ENCODE data around the gene AHDC1.

DNA sequence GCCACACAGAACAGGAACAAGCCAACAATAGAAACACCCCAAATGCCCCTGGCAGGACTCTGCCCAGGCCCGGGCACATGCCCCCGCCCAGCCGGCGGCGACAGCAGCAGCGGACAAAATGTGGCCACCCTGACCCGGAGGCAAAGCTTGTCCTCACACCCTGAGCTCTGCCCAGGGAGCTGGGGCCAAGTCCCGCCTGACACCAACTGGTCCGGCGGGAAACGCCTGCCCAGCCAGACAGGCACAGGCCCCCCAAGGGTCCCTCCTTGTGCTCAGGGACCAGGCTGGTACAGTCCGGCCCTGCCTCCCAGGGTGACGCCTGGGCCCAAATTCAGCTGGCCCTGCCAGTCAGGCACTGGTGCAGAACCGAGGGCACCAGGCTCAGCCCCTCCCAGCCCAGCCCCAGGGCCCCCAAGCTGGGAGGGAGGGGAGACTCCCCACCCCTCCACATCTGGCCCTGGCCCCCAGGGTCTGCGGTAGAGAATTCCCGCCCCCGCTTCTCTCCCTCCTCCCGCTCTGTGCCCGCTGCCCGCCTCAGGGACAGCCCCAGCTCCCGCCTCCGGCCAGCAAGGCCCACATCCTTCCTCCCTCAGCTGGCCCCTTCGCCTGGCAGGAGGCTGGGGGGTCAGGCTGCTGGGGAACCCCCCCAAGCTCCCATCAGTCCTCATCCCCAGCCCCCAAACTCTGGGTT lies 2.0 kb downstream of the AHDC1 start:
- TF ChIP-seq TAF1 (IDR thresholded peaks at IDR 0.05; ENCODE audit: low read depth) (peak; percentile 20; the same call in 1 of the 2 replicates), NFIC (IDR thresholded peaks at IDR 0.05) (peak; percentile 54), EP300 (IDR thresholded peaks at IDR 0.05; ENCODE audit: borderline replicate concordance) (peak; percentile 53), CREB1 (IDR thresholded peaks at IDR 0.05; ENCODE audit: low read depth) (no peak)

Data from Ishikawa (cell line).